Middle frontal gyrus (tissue), 1 donor: ENCODE measurements around the gene GRAMD4.

Experiments used
- DNase-seq: peaks from one replicate; pipeline ENCODE4 v3.0.0-alpha.2; 2015; ENCODE audit warnings: low spot score; ENCODE audit errors: extremely low spot score

Gene GRAMD4

GRCh38 chr22:46596032-46596441 is 24.1 kb upstream of the GRAMD4 start:
- no peak for DNase-seq

- DNase-seq = no peak
Measured at GRCh38 chr22:46596819-46597218, 23.4 kb upstream of the GRAMD4 start.

- no peak for DNase-seq
Measured at GRCh38 chr22:46598224-46598623, 22.0 kb upstream of the GRAMD4 start.

GRCh38 chr22:46598737-46599424 is 21.3 kb upstream of the GRAMD4 start:
- no peak for DNase-seq

GRCh38 chr22:46600273-46600796 is 19.9 kb upstream of the GRAMD4 start:
- DNase-seq = no peak

- DNase-seq = no peak
Measured at GRCh38 chr22:46602025-46602424, 18.2 kb upstream of the GRAMD4 start.

GRCh38 chr22:46604306-46604690 is 15.9 kb upstream of the GRAMD4 start:
- no peak for DNase-seq

GRCh38 chr22:46605117-46605516 is 15.1 kb upstream of the GRAMD4 start:
- DNase-seq = no peak

- no peak for DNase-seq
Measured at GRCh38 chr22:46606886-46607285, 13.3 kb upstream of the GRAMD4 start.

- no peak for DNase-seq
Measured at GRCh38 chr22:46607483-46608114, 12.6 kb upstream of the GRAMD4 start.

- no peak for DNase-seq
Measured at GRCh38 chr22:46609175-46609690, 11.0 kb upstream of the GRAMD4 start.

GRCh38 chr22:46609724-46610201 is 10.4 kb upstream of the GRAMD4 start:
- DNase-seq = no peak

- no peak for DNase-seq
Measured at GRCh38 chr22:46610356-46610755, 9.8 kb upstream of the GRAMD4 start.

- no peak for DNase-seq
Measured at GRCh38 chr22:46611189-46611588, 9.0 kb upstream of the GRAMD4 start.

GRCh38 chr22:46612341-46612903 is 7.8 kb upstream of the GRAMD4 start:
- no peak for DNase-seq

- DNase-seq = no peak
Measured at GRCh38 chr22:46612904-46613605, 7.1 kb upstream of the GRAMD4 start.

- no peak for DNase-seq
Measured at GRCh38 chr22:46613606-46614021, 6.6 kb upstream of the GRAMD4 start.

- DNase-seq = no peak
Measured at GRCh38 chr22:46614025-46614931, 5.9 kb upstream of the GRAMD4 start.

GRCh38 chr22:46617207-46617985 is 2.8 kb upstream of the GRAMD4 start:
- no peak for DNase-seq
